Testis (tissue), 3 donors: ENCODE data around the gene ORM1. TPM values are rescaled to one million over a fixed set of nuclear protein-coding genes. Genes with fewer than 3 reads are reported as not detected.

Experiments
- DNase-seq: peaks from one replicate; pipeline ENCODE4 v3.0.0-alpha.2; 2019
- H3K27ac ChIP-seq, 2 donors: fragments of 200-600 bp; sonication (generic); one replicate each; pipeline ENCODE4 v1.5.1; 2019
- H3K27me3 ChIP-seq: fragments of 200-600 bp; sonication (generic); one replicate; pipeline ENCODE4 v1.5.1; 2019
- H3K36me3 ChIP-seq: fragments of 200-600 bp; sonication (generic); one replicate; pipeline ENCODE4 v1.5.1; 2017; ENCODE audit warnings: low read depth; ENCODE audit errors: missing control alignments
- H3K4me1 ChIP-seq: fragments of 200-600 bp; sonication (generic); one replicate; pipeline ENCODE4 v1.5.1; 2019
- H3K4me3 ChIP-seq, 2 donors: fragments of 200-600 bp; sonication (generic); one replicate each; pipeline ENCODE4 v1.5.1; 2017 to 2019
- H3K9me3 ChIP-seq: fragments of 200-600 bp; sonication (generic); one replicate; pipeline ENCODE4 v1.5.1; 2017
- CTCF ChIP-seq, 3 experiments: fragments of 450-650 bp in 2 of 3; fragments of 200-600 bp in 1 of 3; sonication (generic) in 1 of 3; IDR thresholded peaks; one replicate each; pipeline ENCODE4 v1.5.1; 2016 to 2019; ENCODE audit warnings: antibody characterized with exemption in 3 of 3, mild to moderate bottlenecking in 2 of 3, moderate library complexity in 1 of 3
- POLR2A ChIP-seq: fragments of 450-650 bp; IDR thresholded peaks from one replicate; pipeline ENCODE4 v1.6.1; 2017; ENCODE audit warnings: antibody characterized with exemption, mild to moderate bottlenecking, moderate library complexity
- WGBS, 2 donors: methylation state at CpG; one replicate each; pipeline ENCODE4 v1.1.5; 2018; 5-methylcytosine and 5-hydroxymethylcytosine counted together
- intact Hi-C: fragments of 100-400 bp; cut with DNase I; formaldehyde crosslinking; loops from one replicate; pipeline ENCODE4 v1.15.1; 2023; ENCODE audit warnings: low total_unique reads
- polyA plus RNA-seq: library from polyadenylated mRNA; stranded (reverse); fragments of 350-450 nt; fragmentation: Illumina TruSeq; extraction: RNeasy Lipid Tissue Mini Kit (QIAGEN cat#74804); gene quantifications from one replicate; pipeline ENCODE4 v1.2.3, GENCODE V29; 2014; ENCODE audit warnings: low read depth, low replicate concordance; ENCODE audit not compliant: insufficient read depth
- total RNA-seq, 2 donors: library from RNA; depleted of rRNA; stranded (reverse); fragments of >200 nt; gene quantifications; one replicate each; pipeline ENCODE4 v1.2.3, GENCODE V29; 2016

The ORM1 gene
- total and polyA plus RNA-seq, 3 donors from 2014 or later = 1.6 TPM; not detected in 2

GRCh38 chr9:114371343-114371944, 48.5 kb downstream of the ORM1 start:
- DNase-seq = no peak
- H3K9me3 ChIP-seq = no peaks in the 10 kb centered on the region
- H3K27me3 ChIP-seq = no peaks in the 10 kb centered on the region
- H3K27ac ChIP-seq = no peak overlapping the region
- intact Hi-C loops = no loop called here
- 72 to 86% methylated on average over 7 of the region's 7 CpGs for WGBS, 2 donors
- TF ChIP-seq CTCF (IDR thresholded peaks at IDR 0.05) (no peak), POLR2A (no peak)
- H3K4me3 ChIP-seq = no peak overlapping the region
- peaks cover 2% of the 10 kb centered on the region for H3K4me1 ChIP-seq
- no peaks in the 10 kb centered on the region for H3K36me3 ChIP-seq

GRCh38 chr9:114371973-114372917, 49.3 kb downstream of the ORM1 start:
- Histone ChIP-seq H3K9me3 (no peaks in the 10 kb centered on the region), H3K36me3 (no peaks in the 10 kb centered on the region), H3K27me3 (no peaks in the 10 kb centered on the region), H3K27ac (no peak overlapping the region), H3K4me3 (no peak overlapping the region), H3K4me1 (peaks cover 2% of the 10 kb centered on the region)
- TF ChIP-seq CTCF (IDR thresholded peaks at IDR 0.05) (no peak), POLR2A (no peak)
- intact Hi-C loops = no loop called here
- 43 to 53% methylated on average over 11 to 14 of the region's 14 CpGs for WGBS, 2 donors
- no peak for DNase-seq

DNA sequence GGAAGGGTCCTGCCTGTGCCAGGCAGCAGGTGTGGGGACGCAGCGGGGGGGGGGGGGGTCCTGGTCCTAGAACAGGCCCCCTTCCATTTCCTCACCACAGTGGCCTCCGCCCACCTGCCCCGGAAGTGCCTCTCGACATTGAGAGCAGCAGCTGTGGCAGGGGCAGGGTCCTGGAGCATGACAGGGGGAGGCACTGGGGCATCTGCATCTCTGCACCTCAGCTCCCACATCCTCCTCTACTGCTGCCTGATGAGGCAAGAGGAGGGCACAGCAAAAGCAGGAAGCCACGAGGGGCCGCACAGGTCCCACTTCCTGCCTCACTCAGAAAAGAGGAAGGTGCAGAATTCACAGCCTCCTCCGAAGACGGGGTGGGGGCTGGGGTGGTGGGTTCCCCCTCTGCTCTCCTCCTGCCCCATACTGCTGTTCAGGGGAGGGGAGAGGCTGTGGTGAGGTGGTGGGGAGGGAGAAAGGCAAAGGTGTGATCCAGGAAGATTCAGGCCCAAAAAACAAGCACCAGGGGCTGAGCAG, 50.1 kb downstream of the ORM1 start:
- Histone ChIP-seq H3K27ac (no peak overlapping the region), H3K27me3 (no peaks in the 10 kb centered on the region), H3K36me3 (no peaks in the 10 kb centered on the region), H3K9me3 (no peaks in the 10 kb centered on the region), H3K4me3 (no peak overlapping the region), H3K4me1 (peaks cover 2% of the 10 kb centered on the region)
- intact Hi-C loops = no loop called here
- no peak for TF ChIP-seq POLR2A
- TF ChIP-seq CTCF (IDR thresholded peaks at IDR 0.05) = no peak
- DNase-seq = peak; percentile 42
- 51 to 62% methylated on average over 4 to 8 of the region's 9 CpGs for WGBS, 2 donors

- intact Hi-C loops = no loop called here
- Histone ChIP-seq H3K27me3 (no peaks in the 10 kb centered on the region), H3K36me3 (no peaks in the 10 kb centered on the region), H3K9me3 (no peaks in the 10 kb centered on the region), H3K4me1 (peaks cover 2% of the 10 kb centered on the region), H3K4me3 (no peak overlapping the region), H3K27ac (no peak overlapping the region)
- DNase-seq = no peak
- 89 to 92% methylated on average over 10 to 16 of the region's 16 CpGs for WGBS, 2 donors
- TF ChIP-seq POLR2A (no peak), CTCF (IDR thresholded peaks at IDR 0.05) (no peak)
These were observed 51.2 kb downstream of the ORM1 start for GRCh38 chr9:114373960-114374730.
